Myocyte (in vitro differentiated cells): ENCODE results near the gene ZMYND11. TPM values are rescaled to one million over a fixed set of nuclear protein-coding genes. Genes with fewer than 3 reads are reported as not detected.

ENCODE experiments used
- DNase-seq: peaks from one replicate; pipeline ENCODE4 v3.0.0-alpha.2; 2012; ENCODE audit warnings: low read depth
- total RNA-seq: library from RNA; depleted of rRNA; stranded (reverse); fragments of >200 nt; gene quantifications from 2 replicates; pipeline ENCODE4 v1.2.3, GENCODE V29; 2014

Gene ZMYND11
- total RNA-seq, 1 donor from 2014 or later: 72.6 TPM

- DNase-seq: peak; percentile 11
Measured at GRCh38 chr10:191703-192518, 56.7 kb downstream of the ZMYND11 start.

- DNase-seq: no peak
Measured at GRCh38 chr10:194281-194680, 59.0 kb downstream of the ZMYND11 start.

GRCh38 chr10:200405-200804 lies 65.2 kb downstream of the ZMYND11 start:
- DNase-seq: no peak

- DNase-seq: no peak
Measured at GRCh38 chr10:201328-201771, 66.1 kb downstream of the ZMYND11 start.

GRCh38 chr10:208616-209015 lies 73.4 kb downstream of the ZMYND11 start:
- DNase-seq: no peak

- no peak for DNase-seq
Measured at GRCh38 chr10:209357-209756, 74.1 kb downstream of the ZMYND11 start.

- DNase-seq: no peak
Measured at GRCh38 chr10:210297-210696, 75.0 kb downstream of the ZMYND11 start.

- DNase-seq: no peak
Measured at GRCh38 chr10:215444-215843, 80.2 kb downstream of the ZMYND11 start.

- DNase-seq: no peak
Measured at GRCh38 chr10:218798-219197, 83.5 kb downstream of the ZMYND11 start.

GRCh38 chr10:219731-220472 lies 84.6 kb downstream of the ZMYND11 start:
- DNase-seq: no peak

- DNase-seq: no peak
Measured at GRCh38 chr10:224571-224970, 89.3 kb downstream of the ZMYND11 start.

GRCh38 chr10:226018-226417 lies 90.8 kb downstream of the ZMYND11 start:
- DNase-seq: no peak

- DNase-seq: no peak
Measured at GRCh38 chr10:227014-227413, 91.8 kb downstream of the ZMYND11 start.

GRCh38 chr10:228366-228765 lies 93.1 kb downstream of the ZMYND11 start:
- no peak for DNase-seq

- no peak for DNase-seq
Measured at GRCh38 chr10:230758-231157, 95.5 kb downstream of the ZMYND11 start.

- DNase-seq: no peak
Measured at GRCh38 chr10:232061-232460, 96.8 kb downstream of the ZMYND11 start.

GRCh38 chr10:232878-233277 lies 97.6 kb downstream of the ZMYND11 start:
- no peak for DNase-seq

- no peak for DNase-seq
Measured at GRCh38 chr10:234708-235406, 99.6 kb downstream of the ZMYND11 start.

GRCh38 chr10:235915-236314 lies 100.7 kb downstream of the ZMYND11 start:
- no peak for DNase-seq

- peak; percentile 24 for DNase-seq
Measured at GRCh38 chr10:239109-239508, 103.9 kb downstream of the ZMYND11 start.

GRCh38 chr10:241451-241850 lies 106.2 kb downstream of the ZMYND11 start:
- no peak for DNase-seq
